GM12872 (cell line): Measurements from ENCODE around the gene SV2C.

ENCODE experiments used
- CTCF ChIP-seq: IDR thresholded peaks from 3 replicates; pipeline ENCODE4 v1.5.1; 2011; ENCODE audit warnings: low read depth, mild to moderate bottlenecking, low read length, moderate library complexity; ENCODE audit not compliant: insufficient read depth

SV2C gene

GRCh38 chr5:76180814-76181805 is 97.9 kb downstream of the SV2C start:
- no peak for TF ChIP-seq CTCF

- no peak for TF ChIP-seq CTCF
Observed at GRCh38 chr5:76187386-76187785, 104.2 kb downstream of the SV2C start.

- no peak for TF ChIP-seq CTCF
Observed at GRCh38 chr5:76190356-76190755, 107.2 kb downstream of the SV2C start.

GRCh38 chr5:76192837-76193236 is 109.7 kb downstream of the SV2C start:
- TF ChIP-seq CTCF = no peak

- no peak for TF ChIP-seq CTCF
Observed at GRCh38 chr5:76193635-76194034, 110.5 kb downstream of the SV2C start.

- TF ChIP-seq CTCF = no peak
Observed at GRCh38 chr5:76194340-76194739, 111.2 kb downstream of the SV2C start.

DNA sequence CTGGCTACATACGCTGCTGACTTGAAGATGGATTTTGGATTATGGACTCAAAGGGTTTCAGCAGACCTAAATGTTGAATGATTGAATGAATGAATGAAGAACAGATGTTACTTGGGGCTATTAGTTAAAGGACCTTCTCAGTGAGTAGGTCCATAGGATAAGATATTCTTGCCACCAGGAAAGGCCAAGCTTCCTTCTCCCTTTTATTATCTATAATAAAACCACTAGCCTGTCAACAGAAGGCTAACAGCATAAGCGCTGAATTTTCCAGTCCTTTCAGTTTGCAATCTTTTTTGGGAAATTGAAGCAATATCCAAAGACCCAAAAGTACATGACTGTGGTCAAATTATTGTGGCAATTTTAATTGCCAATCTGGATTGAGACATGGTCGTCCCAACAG is 113.3 kb downstream of the SV2C start:
- TF ChIP-seq CTCF = no peak
